GM10248 (cell line): ENCODE measurements around the gene BMPR2.

Experiments
- CTCF ChIA-PET: fragments of 300-600 bp; sonication (Branson Sonifier 250); formaldehyde crosslinking; extraction: SDS; loops from one replicate; lab custom pipeline; 2021; ENCODE audit warnings: antibody characterized with exemption; lab: Yijun Ruan, JAX
- POLR2A ChIA-PET: fragments of 350-650 bp; sonication (Branson Sonifier 250); formaldehyde crosslinking; extraction: SDS; loops from one replicate; lab custom pipeline; 2020; ENCODE audit warnings: antibody characterized with exemption; lab: Yijun Ruan, JAX
- DNase-seq: peaks from one replicate; pipeline ENCODE4 v3.0.0; 2012; ENCODE audit errors: extremely low spot score
- TF ChIP-seq, protein P1 (sequence below): IDR thresholded peaks from 2 replicates; pipeline ENCODE4 v1.5.1; 2012; ENCODE audit warnings: mild to moderate bottlenecking, low read depth; ENCODE audit errors: extremely low read depth, missing control alignments, control extremely low read depth

BMPR2 gene

DNA sequence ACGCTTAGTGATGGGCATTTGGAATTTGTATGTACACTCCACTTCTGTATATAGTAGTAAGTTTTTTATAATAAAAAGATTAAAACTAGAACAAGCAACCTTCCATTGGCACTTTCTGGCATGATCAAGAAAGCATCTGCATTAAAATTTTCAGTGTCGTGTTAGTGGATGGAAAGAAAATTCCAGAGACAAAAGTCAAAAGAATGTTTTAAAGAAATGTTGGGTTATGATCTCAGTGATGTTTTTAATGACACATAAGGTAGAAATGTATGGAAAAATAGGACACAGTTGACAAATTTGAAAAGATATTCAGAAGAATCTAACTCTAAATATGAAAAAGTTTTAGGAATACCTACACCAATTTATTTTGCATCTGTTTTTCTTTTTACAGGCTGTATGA is 132.6 kb downstream of the BMPR2 start:
- TF ChIP-seq, protein P1, sequence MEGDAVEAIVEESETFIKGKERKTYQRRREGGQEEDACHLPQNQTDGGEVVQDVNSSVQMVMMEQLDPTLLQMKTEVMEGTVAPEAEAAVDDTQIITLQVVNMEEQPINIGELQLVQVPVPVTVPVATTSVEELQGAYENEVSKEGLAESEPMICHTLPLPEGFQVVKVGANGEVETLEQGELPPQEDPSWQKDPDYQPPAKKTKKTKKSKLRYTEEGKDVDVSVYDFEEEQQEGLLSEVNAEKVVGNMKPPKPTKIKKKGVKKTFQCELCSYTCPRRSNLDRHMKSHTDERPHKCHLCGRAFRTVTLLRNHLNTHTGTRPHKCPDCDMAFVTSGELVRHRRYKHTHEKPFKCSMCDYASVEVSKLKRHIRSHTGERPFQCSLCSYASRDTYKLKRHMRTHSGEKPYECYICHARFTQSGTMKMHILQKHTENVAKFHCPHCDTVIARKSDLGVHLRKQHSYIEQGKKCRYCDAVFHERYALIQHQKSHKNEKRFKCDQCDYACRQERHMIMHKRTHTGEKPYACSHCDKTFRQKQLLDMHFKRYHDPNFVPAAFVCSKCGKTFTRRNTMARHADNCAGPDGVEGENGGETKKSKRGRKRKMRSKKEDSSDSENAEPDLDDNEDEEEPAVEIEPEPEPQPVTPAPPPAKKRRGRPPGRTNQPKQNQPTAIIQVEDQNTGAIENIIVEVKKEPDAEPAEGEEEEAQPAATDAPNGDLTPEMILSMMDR, result no peak
- ChIA-PET POLR2A (no interaction called here), CTCF (no interaction called here)
- no peak for DNase-seq

GRCh38 chr2:202510911-202511310 is 134.8 kb downstream of the BMPR2 start:
- ChIA-PET CTCF (no interaction called here), POLR2A (no interaction called here)
- TF ChIP-seq, protein P1, result no peak
- DNase-seq, result no peak

GRCh38 chr2:202512176-202512575 is 136.0 kb downstream of the BMPR2 start:
- no peak for DNase-seq
- TF ChIP-seq, protein P1, result no peak
- ChIA-PET CTCF (interaction anchor here (1.0 kb wide), 1 partner anchor 9 kb away, joined by 4 read pairs; no protein-coding TSS in a partner anchor), POLR2A (no interaction called here)

DNA sequence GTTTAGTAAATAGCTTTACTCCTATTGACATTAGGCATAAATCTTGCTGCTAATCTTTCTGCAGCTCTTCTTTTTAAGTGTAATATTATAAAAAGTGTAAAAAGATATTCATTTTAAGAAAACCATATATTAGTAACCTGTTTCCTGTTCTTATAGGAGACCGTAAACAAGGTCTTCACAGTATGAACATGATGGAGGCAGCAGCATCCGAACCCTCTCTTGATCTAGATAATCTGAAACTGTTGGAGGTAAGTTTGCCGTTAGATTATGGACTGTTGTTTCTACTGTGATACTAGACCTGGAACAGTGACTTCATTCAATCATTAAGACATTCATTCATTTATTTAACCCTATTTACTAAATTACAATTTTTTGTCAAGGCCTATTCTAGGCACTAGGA is 138.6 kb downstream of the BMPR2 start:
- no peak for DNase-seq
- ChIA-PET POLR2A (no interaction called here), CTCF (interaction anchor here (1.0 to 1.3 kb wide), 2 partner anchors 12 to 30 kb away, joined by 4 read pairs; no protein-coding TSS in a partner anchor)
- TF ChIP-seq, protein P1, result no peak

- POLR2A ChIA-PET, result no interaction called here
Measured at GRCh38 chr2:202519453-202519852, 143.3 kb downstream of the BMPR2 start.

DNA sequence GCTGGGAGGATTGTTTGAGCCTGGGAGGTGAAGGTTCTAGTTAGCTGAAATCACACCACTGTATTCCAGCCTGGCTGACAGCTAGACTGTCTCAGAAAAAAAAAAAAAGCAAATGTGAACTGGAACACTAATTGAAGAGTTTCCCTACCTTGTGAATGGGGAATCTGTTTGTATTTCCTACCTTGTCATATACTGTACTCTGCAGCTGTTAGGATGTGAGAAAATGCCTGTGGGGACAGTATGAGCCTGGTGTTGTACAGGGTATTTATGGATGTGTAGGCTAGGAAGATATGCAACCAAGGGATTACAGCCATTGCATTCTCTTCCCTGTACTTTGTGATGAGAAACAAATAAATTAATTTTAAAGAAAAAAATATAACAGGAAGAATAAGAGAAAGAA is 145.3 kb downstream of the BMPR2 start:
- CTCF ChIA-PET, result interaction anchor here (1.2 kb wide), 1 partner anchor 9 kb away, joined by 4 read pairs; no protein-coding TSS in a partner anchor
- POLR2A ChIA-PET, result interaction anchor here (0.6 kb wide), 1 partner anchor 14 kb away, joined by 4 read pairs; no protein-coding TSS in a partner anchor

More at GRCh38 chr2:202519453-202519852, 143.3 kb downstream of the BMPR2 start:
- TF ChIP-seq, protein P1, result no peak
- CTCF ChIA-PET, result no interaction called here
- no peak for DNase-seq

More for the DNA sequence above, 145.3 kb downstream of the BMPR2 start:
- DNase-seq, result no peak
- TF ChIP-seq, protein P1, result no peak
